ENCODE measurements around the gene PDC.

The PDC gene

GRCh38 chr1:186497651-186498050, 36.7 kb upstream of the PDC start:
- no peak for DNase-seq (ENCODE audit: low spot score)
- H3K4me3 ChIP-seq = no peak overlapping the region
- TF ChIP-seq CTCF (IDR thresholded peaks at IDR 0.05) = no peak
- H3K27ac ChIP-seq = no peak overlapping the region

- no peak for TF ChIP-seq CTCF (IDR thresholded peaks at IDR 0.05)
- no peak overlapping the region for H3K4me3 ChIP-seq
Measured at GRCh38 chr1:186496171-186496851, 35.4 kb upstream of the PDC start.

GRCh38 chr1:186494832-186495271, 33.9 kb upstream of the PDC start:
- TF ChIP-seq CTCF (IDR thresholded peaks at IDR 0.05) = no peak
- no peak overlapping the region for H3K27ac ChIP-seq
- H3K4me3 ChIP-seq = no peak overlapping the region
- DNase-seq (ENCODE audit: low spot score) = no peak

More at GRCh38 chr1:186496171-186496851, 35.4 kb upstream of the PDC start:
- no peak for DNase-seq (ENCODE audit: low spot score)
- no peak overlapping the region for H3K27ac ChIP-seq

GRCh38 chr1:186492531-186493291, 31.8 kb upstream of the PDC start:
- TF ChIP-seq CTCF (IDR thresholded peaks at IDR 0.05) = no peak
- H3K27ac ChIP-seq = no peak overlapping the region
- no peak overlapping the region for H3K4me3 ChIP-seq
- DNase-seq (ENCODE audit: low spot score) = no peak

GRCh38 chr1:186491336-186491735, 30.4 kb upstream of the PDC start:
- Histone ChIP-seq H3K27ac (no peak overlapping the region), H3K4me3 (no peak overlapping the region)
- no peak for TF ChIP-seq CTCF (IDR thresholded peaks at IDR 0.05)
- no peak for DNase-seq (ENCODE audit: low spot score)

GRCh38 chr1:186487163-186487562, 26.2 kb upstream of the PDC start:
- no peak overlapping the region for H3K4me3 ChIP-seq
- TF ChIP-seq CTCF (IDR thresholded peaks at IDR 0.05) = no peak

GRCh38 chr1:186486061-186486460, 25.1 kb upstream of the PDC start:
- H3K4me3 ChIP-seq = no peak overlapping the region
- DNase-seq (ENCODE audit: low spot score) = no peak
- H3K27ac ChIP-seq = no peak overlapping the region
- no peak for TF ChIP-seq CTCF (IDR thresholded peaks at IDR 0.05)

More at GRCh38 chr1:186487163-186487562, 26.2 kb upstream of the PDC start:
- no peak for DNase-seq (ENCODE audit: low spot score)
- no peak overlapping the region for H3K27ac ChIP-seq

All from coronary artery (tissue), 2 donors.